Osteocyte (in vitro differentiated cells): ENCODE data around the gene TIMD4. TPM values are rescaled to one million over a fixed set of nuclear protein-coding genes. Genes with fewer than 3 reads are reported as not detected.

Experiments
- DNase-seq: peaks from one replicate; pipeline ENCODE4 v3.0.0; 2021; ENCODE audit warnings: mixed read lengths; ENCODE audit not compliant: unreplicated experiment; ENCODE audit errors: extremely low spot score
- H3K27ac Mint-ChIP-seq: one replicate; pipeline ENCODE4 v1.8.0; 2021; ENCODE audit warnings: mild to moderate bottlenecking, mixed read lengths; ENCODE audit not compliant: unreplicated experiment
- H3K27me3 Mint-ChIP-seq: one replicate; pipeline ENCODE4 v1.8.0; 2021; ENCODE audit warnings: mixed read lengths; ENCODE audit not compliant: unreplicated experiment
- H3K36me3 Mint-ChIP-seq: one replicate; pipeline ENCODE4 v1.8.0; 2021; ENCODE audit warnings: mixed read lengths; ENCODE audit not compliant: unreplicated experiment
- H3K4me1 Mint-ChIP-seq: one replicate; pipeline ENCODE4 v1.8.0; 2021; ENCODE audit warnings: mixed read lengths; ENCODE audit not compliant: unreplicated experiment
- H3K4me3 Mint-ChIP-seq: one replicate; pipeline ENCODE4 v1.8.0; 2021; ENCODE audit warnings: mild to moderate bottlenecking, moderate library complexity, mixed read lengths; ENCODE audit not compliant: unreplicated experiment
- H3K9me3 Mint-ChIP-seq: one replicate; pipeline ENCODE4 v1.8.0; 2021; ENCODE audit warnings: mixed read lengths; ENCODE audit not compliant: unreplicated experiment
- total RNA-seq: library from RNA; stranded (reverse); gene quantifications from 2 replicates; pipeline ENCODE4 v1.2.1, GENCODE V29; 2021
- TF ChIP-seq, protein P1 (sequence below): fragments of 200-600 bp; sonication (generic); IDR thresholded peaks from 2 replicates; pipeline ENCODE4 v1.5.0; 2021; ENCODE audit warnings: antibody characterized with exemption, mild to moderate bottlenecking, moderate library complexity

Gene TIMD4
- total RNA-seq, 1 donor from 2014 or later = not detected

GRCh38 chr5:156888520-156888919, 74.5 kb downstream of the TIMD4 start:
- Mint-ChIP-seq H3K9me3 (no peaks in the 10 kb centered on the region), H3K27me3 (peaks cover 10% of the 10 kb centered on the region), H3K4me1 (no peaks in the 10 kb centered on the region), H3K4me3 (no peak overlapping the region), H3K27ac (no peak overlapping the region), H3K36me3 (no peaks in the 10 kb centered on the region)
- TF ChIP-seq, protein P1, sequence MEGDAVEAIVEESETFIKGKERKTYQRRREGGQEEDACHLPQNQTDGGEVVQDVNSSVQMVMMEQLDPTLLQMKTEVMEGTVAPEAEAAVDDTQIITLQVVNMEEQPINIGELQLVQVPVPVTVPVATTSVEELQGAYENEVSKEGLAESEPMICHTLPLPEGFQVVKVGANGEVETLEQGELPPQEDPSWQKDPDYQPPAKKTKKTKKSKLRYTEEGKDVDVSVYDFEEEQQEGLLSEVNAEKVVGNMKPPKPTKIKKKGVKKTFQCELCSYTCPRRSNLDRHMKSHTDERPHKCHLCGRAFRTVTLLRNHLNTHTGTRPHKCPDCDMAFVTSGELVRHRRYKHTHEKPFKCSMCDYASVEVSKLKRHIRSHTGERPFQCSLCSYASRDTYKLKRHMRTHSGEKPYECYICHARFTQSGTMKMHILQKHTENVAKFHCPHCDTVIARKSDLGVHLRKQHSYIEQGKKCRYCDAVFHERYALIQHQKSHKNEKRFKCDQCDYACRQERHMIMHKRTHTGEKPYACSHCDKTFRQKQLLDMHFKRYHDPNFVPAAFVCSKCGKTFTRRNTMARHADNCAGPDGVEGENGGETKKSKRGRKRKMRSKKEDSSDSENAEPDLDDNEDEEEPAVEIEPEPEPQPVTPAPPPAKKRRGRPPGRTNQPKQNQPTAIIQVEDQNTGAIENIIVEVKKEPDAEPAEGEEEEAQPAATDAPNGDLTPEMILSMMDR = no peak
- no peak for DNase-seq

DNA sequence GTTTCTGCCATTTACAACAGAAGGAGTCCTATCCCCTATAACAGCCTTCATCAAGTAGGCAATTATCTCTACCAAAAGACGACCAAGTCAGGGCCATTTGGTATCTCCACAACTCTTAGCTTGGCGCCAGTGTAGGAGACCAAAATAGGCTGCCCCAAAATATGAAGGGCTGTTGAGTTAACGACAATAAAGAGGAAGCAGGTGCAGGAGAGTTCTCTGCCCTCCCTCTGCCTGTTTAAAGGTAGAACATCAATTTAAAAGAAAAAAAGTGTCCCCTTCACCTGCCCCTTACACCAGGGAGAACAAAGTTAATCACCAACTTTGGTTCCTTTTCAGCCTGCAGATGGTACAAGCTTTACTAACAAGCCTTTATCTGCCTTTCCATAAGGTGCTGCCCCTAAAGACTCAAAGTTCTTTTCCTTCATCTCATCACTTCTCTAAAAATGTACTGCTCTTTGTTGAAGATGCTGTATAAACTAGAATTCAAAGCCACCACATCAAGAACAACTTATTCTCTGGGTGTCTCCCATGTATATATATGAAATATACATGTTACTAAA, 79.6 kb downstream of the TIMD4 start:
- H3K27ac Mint-ChIP-seq = no peak overlapping the region
- TF ChIP-seq, protein P1 = no peak
- H3K9me3 Mint-ChIP-seq = no peaks in the 10 kb centered on the region
- no peaks in the 10 kb centered on the region for H3K4me1 Mint-ChIP-seq
- DNase-seq = no peak
- H3K27me3 Mint-ChIP-seq = no peaks in the 10 kb centered on the region
- no peaks in the 10 kb centered on the region for H3K36me3 Mint-ChIP-seq
- no peak overlapping the region for H3K4me3 Mint-ChIP-seq

DNA sequence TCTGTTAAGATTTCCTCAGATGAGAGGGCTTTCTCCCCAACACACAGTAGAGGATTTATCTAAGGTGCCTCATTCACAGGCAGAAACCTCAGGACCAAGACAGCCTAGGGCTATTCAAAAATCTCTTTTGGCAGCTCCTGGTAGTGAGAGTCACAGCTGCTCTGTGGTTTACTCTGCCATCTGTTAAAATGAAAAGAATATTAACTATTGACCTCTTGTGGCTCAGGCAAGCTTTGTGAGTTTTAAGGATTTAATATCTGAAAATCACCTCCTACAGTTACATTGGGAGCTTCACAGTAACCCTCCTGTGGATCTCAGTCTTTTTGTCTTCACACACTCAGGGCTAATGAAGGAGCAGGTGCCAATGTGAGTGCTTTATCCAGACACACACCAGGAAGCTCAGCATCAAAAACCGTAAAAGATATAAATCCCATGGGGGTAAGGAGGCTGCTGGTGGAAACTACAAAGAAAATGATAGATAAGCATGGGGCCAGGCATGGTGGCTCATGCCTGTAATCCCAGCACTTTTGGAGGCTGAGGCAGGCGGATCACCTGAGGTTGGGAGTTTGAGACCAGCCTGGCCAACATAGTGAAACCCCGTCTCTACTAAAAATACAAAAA, 83.3 kb downstream of the TIMD4 start:
- no peak for DNase-seq
- H3K9me3 Mint-ChIP-seq = no peaks in the 10 kb centered on the region
- no peaks in the 10 kb centered on the region for H3K36me3 Mint-ChIP-seq

GRCh38 chr5:156871212-156871611, 91.8 kb downstream of the TIMD4 start:
- no peaks in the 10 kb centered on the region for H3K27me3 Mint-ChIP-seq
- H3K36me3 Mint-ChIP-seq = no peaks in the 10 kb centered on the region
- no peaks in the 10 kb centered on the region for H3K4me1 Mint-ChIP-seq
- TF ChIP-seq, protein P1 = no peak
- no peak for DNase-seq
- no peak overlapping the region for H3K27ac Mint-ChIP-seq
- H3K9me3 Mint-ChIP-seq = no peaks in the 10 kb centered on the region
- no peak overlapping the region for H3K4me3 Mint-ChIP-seq

More for the DNA sequence above, 83.3 kb downstream of the TIMD4 start:
- no peak overlapping the region for H3K4me3 Mint-ChIP-seq
- no peaks in the 10 kb centered on the region for H3K4me1 Mint-ChIP-seq
- TF ChIP-seq, protein P1 = no peak
- no peak overlapping the region for H3K27ac Mint-ChIP-seq
- no peaks in the 10 kb centered on the region for H3K27me3 Mint-ChIP-seq

- no peak for DNase-seq
- TF ChIP-seq, protein P1 = no peak
- Mint-ChIP-seq H3K27me3 (no peaks in the 10 kb centered on the region), H3K9me3 (no peaks in the 10 kb centered on the region), H3K27ac (no peak overlapping the region), H3K4me3 (no peak overlapping the region), H3K36me3 (no peaks in the 10 kb centered on the region), H3K4me1 (no peaks in the 10 kb centered on the region)
Measured at GRCh38 chr5:156870498-156870839, 92.6 kb downstream of the TIMD4 start.

Other genes with a start within 250 kb of the TIMD4 start
- not detected in 2 replicates for gene PPP1R2B, start 112.9 kb downstream of the TIMD4 start, total RNA-seq
- not detected in 2 replicates for gene HAVCR1, start 95.9 kb upstream of the TIMD4 start, total RNA-seq
- gene HAVCR2, start 145.8 kb upstream of the TIMD4 start, total RNA-seq = 0.21 TPM in 1 of 2 replicates, not detected in the other
- gene MED7, start 179.6 kb upstream of the TIMD4 start, total RNA-seq = 9.2 and 9.3 TPM in 2 replicates
- gene GARIN3, start 203.0 kb upstream of the TIMD4 start, total RNA-seq = not detected in 2 replicates
- not detected in 2 replicates for gene ITK, start 217.6 kb upstream of the TIMD4 start, total RNA-seq